Camera-type eye (tissue), 1 donor: Measurements from ENCODE around the gene USP32. TPM values are rescaled to one million over a fixed set of nuclear protein-coding genes. Genes with fewer than 3 reads are reported as not detected.

ENCODE experiments used
- total RNA-seq: library from RNA; depleted of rRNA; stranded (reverse); fragments of >200 nt; gene quantifications from one replicate; pipeline ENCODE4 v1.2.3, GENCODE V29; 2014

USP32 gene
- 89.4 TPM for total RNA-seq

DNA sequence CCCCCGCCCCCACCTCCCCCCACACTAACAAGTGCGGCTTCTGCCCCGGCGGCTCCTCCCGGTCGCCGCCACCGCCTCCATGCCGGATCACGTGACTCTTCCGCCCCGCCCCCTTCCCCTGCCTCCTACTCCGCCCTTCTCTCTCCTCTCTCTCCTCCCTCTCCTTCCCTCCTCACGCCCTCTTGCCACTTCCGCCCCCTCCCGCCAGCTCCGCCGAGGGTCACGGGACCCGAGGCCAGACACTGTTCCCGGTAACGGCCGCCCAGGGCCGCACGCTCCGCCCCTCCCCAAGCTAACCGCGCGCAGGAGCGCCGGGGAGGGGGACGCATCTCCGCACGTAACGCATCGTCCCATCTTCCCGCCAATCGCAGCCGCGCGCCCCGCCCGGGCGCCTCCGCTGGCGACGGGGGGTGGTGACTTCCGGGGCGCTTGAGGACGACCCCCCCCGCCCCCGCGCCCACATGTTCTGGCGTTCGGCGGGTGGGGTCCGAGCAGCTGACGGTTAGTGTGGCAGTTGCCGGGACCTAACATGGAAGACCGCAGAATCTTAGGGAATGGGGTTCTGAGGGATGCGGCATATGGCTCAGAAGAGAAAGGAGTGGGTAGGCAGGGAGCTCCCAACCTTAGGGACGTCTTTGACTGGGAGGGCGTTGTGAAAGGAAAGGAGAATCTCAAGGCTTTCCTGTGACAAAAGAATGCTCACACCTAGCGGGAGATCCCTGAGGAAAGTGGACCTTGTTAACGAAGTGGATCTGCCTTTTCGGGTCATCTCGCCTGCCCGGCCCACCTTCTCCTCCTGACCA lies at the start of gene USP32:
USP32 (minus strand) TSS at position 92 of the 803 bp plus-strand sequence. CDS start 194 bp downstream, outside the sequence.

GRCh38 chr17:60422162-60422665 lies 30.3 kb upstream of the USP32 start, which contains the start of gene CHCT1:
TSS of gene CHCT1 (plus strand) at chr17:60422489. CDS start at chr17:60422593, 104 bp downstream.

GRCh38 chr17:60149691-60150582 lies 242.0 kb downstream of the USP32 start, which contains the start of gene CA4:
TSS of gene CA4 (plus strand) at chr17:60149973. CDS start at chr17:60150035, 62 bp downstream.

Other genes with a start within 250 kb of the USP32 start
- gene CA4, start 242.2 kb downstream of the USP32 start, total RNA-seq = 10.4 TPM
- gene CHCT1, start 30.4 kb upstream of the USP32 start, total RNA-seq = not detected
- gene APPBP2, start 134.1 kb upstream of the USP32 start, total RNA-seq = 87.9 TPM
- gene PPM1D, start 208.1 kb upstream of the USP32 start, total RNA-seq = 37.9 TPM